GM23338 (cell line): ENCODE data around the gene BCR. TPM values are rescaled to one million over a fixed set of nuclear protein-coding genes. Genes with fewer than 3 reads are reported as not detected.

Experiments used
- ATAC-seq: fragments of 200-7000 bp; cut with Tn5 transposase; 3 replicates; pipeline ENCODE4 v1.9.1; 2020
- DNase-seq: peaks from one replicate; pipeline ENCODE4 v3.0.0-alpha.2; 2015; ENCODE audit warnings: low spot score
- H2AFZ ChIP-seq: fragments of 200-600 bp; sonication (generic); 2 replicates; pipeline ENCODE4 v1.8.0; 2016; ENCODE audit warnings: antibody characterized with exemption, mild to moderate bottlenecking, moderate library complexity
- H3F3A ChIP-seq: fragments of 200-600 bp; sonication (generic); replicated peaks from 2 replicates; pipeline ENCODE4 v1.8.0; 2017; ENCODE audit warnings: antibody characterized with exemption, mixed run types, low read depth
- H3K27ac ChIP-seq: fragments of 200-600 bp; sonication (generic); 2 replicates; pipeline ENCODE4 v1.6.1; 2016; ENCODE audit warnings: low read depth
- H3K27me3 ChIP-seq: fragments of 200-600 bp; sonication (generic); 2 replicates; pipeline ENCODE4 v1.8.0; 2016; ENCODE audit warnings: mild to moderate bottlenecking, mixed run types, moderate library complexity; ENCODE audit not compliant: insufficient read depth
- H3K36me3 ChIP-seq: fragments of 200-600 bp; sonication (generic); 2 replicates; pipeline ENCODE4 v1.8.0; 2016; ENCODE audit warnings: mild to moderate bottlenecking; ENCODE audit not compliant: insufficient read depth
- H3K4me1 ChIP-seq: fragments of 200-600 bp; sonication (generic); 2 replicates; pipeline ENCODE4 v1.8.0; 2016; ENCODE audit warnings: mild to moderate bottlenecking, moderate library complexity; ENCODE audit not compliant: insufficient read depth
- H3K4me2 ChIP-seq: fragments of 200-600 bp; sonication (generic); 2 replicates; pipeline ENCODE4 v1.7.1; 2017; ENCODE audit warnings: mixed run types
- H3K4me3 ChIP-seq: fragments of 200-600 bp; sonication (generic); 2 replicates; pipeline ENCODE4 v1.6.1; 2016; ENCODE audit warnings: mixed run types
- H3K79me2 ChIP-seq: fragments of 200-600 bp; sonication (generic); replicated peaks from 2 replicates; pipeline ENCODE4 v1.8.0; 2017; ENCODE audit warnings: mild to moderate bottlenecking; ENCODE audit not compliant: insufficient read depth
- H3K9me2 ChIP-seq: fragments of 200-600 bp; sonication (generic); 2 replicates; pipeline ENCODE4 v1.8.0; 2017; ENCODE audit not compliant: insufficient read depth
- H4K20me1 ChIP-seq: fragments of 200-600 bp; sonication (generic); replicated peaks from 2 replicates; pipeline ENCODE4 v1.8.0; 2017; ENCODE audit warnings: mild to moderate bottlenecking; ENCODE audit not compliant: insufficient read depth
- H3K27ac Mint-ChIP-seq: 2 replicates; pipeline ENCODE4 v1.8.0; 2020; ENCODE audit warnings: inconsistent platforms, mild to moderate bottlenecking, moderate library complexity, mixed read lengths
- H3K27me3 Mint-ChIP-seq: 3 replicates; pipeline ENCODE4 v1.8.0; 2022; ENCODE audit warnings: low read depth, mild to moderate bottlenecking, moderate library complexity, mixed read lengths, inconsistent platforms; ENCODE audit not compliant: insufficient read depth, poor library complexity
- H3K36me3 Mint-ChIP-seq: 3 replicates; pipeline ENCODE4 v1.8.0; 2021; ENCODE audit warnings: low read depth, mild to moderate bottlenecking, inconsistent platforms, moderate library complexity, mixed read lengths
- H3K4me1 Mint-ChIP-seq: 3 replicates; pipeline ENCODE4 v1.8.0; 2020; ENCODE audit warnings: mild to moderate bottlenecking, inconsistent platforms, mixed read lengths
- H3K4me3 Mint-ChIP-seq: 3 replicates; pipeline ENCODE4 v1.8.0; 2021; ENCODE audit warnings: moderate library complexity, mild to moderate bottlenecking, inconsistent platforms, mixed read lengths
- H3K9me3 Mint-ChIP-seq: 3 replicates; pipeline ENCODE4 v1.8.0; 2020; ENCODE audit warnings: moderate library complexity, mild to moderate bottlenecking, inconsistent platforms, mixed read lengths
- CREB1 ChIP-seq: fragments of 250-450 bp; sonication (Bioruptor Pico); IDR thresholded peaks from 2 replicates; pipeline ENCODE4 v1.5.0; 2020; ENCODE audit warnings: low read depth, mild to moderate bottlenecking, moderate library complexity
- EZH2 ChIP-seq: fragments of 200-600 bp; sonication (generic); IDR thresholded peaks from one replicate; pipeline ENCODE4 v1.8.0; 2017; ENCODE audit warnings: antibody characterized with exemption, mild to moderate bottlenecking, low read depth; ENCODE audit not compliant: unreplicated experiment
- EZH2phosphoT487 ChIP-seq: fragments of 200-600 bp; sonication (generic); IDR thresholded peaks from one replicate; pipeline ENCODE4 v1.8.1; 2018; ENCODE audit warnings: antibody characterized with exemption; ENCODE audit not compliant: unreplicated experiment
- JUNB ChIP-seq: IDR thresholded peaks from one replicate; pipeline ENCODE4 v1.6.1; 2016; ENCODE audit warnings: antibody characterized with exemption; ENCODE audit not compliant: unreplicated experiment
- NANOG ChIP-seq: IDR thresholded peaks from 2 replicates; pipeline ENCODE4 v1.6.1; 2016; ENCODE audit warnings: antibody characterized with exemption, borderline replicate concordance
- POLR2AphosphoS5 ChIP-seq: IDR thresholded peaks from 2 replicates; pipeline ENCODE4 v1.6.1; 2016; ENCODE audit warnings: antibody characterized with exemption, low read depth
- STAT1 ChIP-seq: IDR thresholded peaks from one replicate; pipeline ENCODE4 v1.6.1; 2016; ENCODE audit warnings: antibody characterized with exemption; ENCODE audit not compliant: unreplicated experiment
- ZNF114 ChIP-seq: fragments of 250-450 bp; sonication (Bioruptor Pico); IDR thresholded peaks from 2 replicates; pipeline ENCODE4 v1.5.0; 2020; ENCODE audit warnings: mild to moderate bottlenecking, moderate library complexity
- ZNF331 ChIP-seq: fragments of 250-450 bp; sonication (Bioruptor Pico); IDR thresholded peaks from 2 replicates; pipeline ENCODE4 v1.5.0; 2020; ENCODE audit warnings: low read depth, mild to moderate bottlenecking, moderate library complexity
- polyA plus RNA-seq: library from polyadenylated mRNA; unstranded; fragments of >200 nt; fragmentation: Nextera tagmentation; extraction: Ambion mirVana; gene quantifications from 2 replicates; pipeline ENCODE4 v1.2.1, GENCODE V29; 2016
- total RNA-seq: library from RNA; depleted of rRNA; stranded (reverse); fragments of >200 nt; shearing (Covaris generic); gene quantifications from 2 replicates; pipeline ENCODE4 v1.2.3, GENCODE V29; 2014
- TF ChIP-seq, protein P1 (sequence below): IDR thresholded peaks from 2 replicates; pipeline ENCODE4 v1.6.1; 2016; ENCODE audit warnings: antibody characterized with exemption
- TF ChIP-seq, protein P2 (sequence below), 2 experiments: fragments of 200-600 bp in 1 of 2; sonication (generic) in 1 of 2; conservative IDR thresholded peaks; 2 replicates each; pipeline versions ENCODE4 v1.5.1 to v1.6.1; 2016 to 2017; ENCODE audit warnings: antibody characterized with exemption in 2 of 2, low read depth in 2 of 2, mild to moderate bottlenecking in 2 of 2, moderate library complexity in 1 of 2
- TF ChIP-seq, protein P3 (sequence below): IDR thresholded peaks from one replicate; pipeline ENCODE4 v1.6.1; 2018; ENCODE audit warnings: antibody characterized with exemption; ENCODE audit not compliant: unreplicated experiment

BCR gene
- total and polyA plus RNA-seq, 2 experiments from 2014 or later: 17.7 to 121 TPM

DNA sequence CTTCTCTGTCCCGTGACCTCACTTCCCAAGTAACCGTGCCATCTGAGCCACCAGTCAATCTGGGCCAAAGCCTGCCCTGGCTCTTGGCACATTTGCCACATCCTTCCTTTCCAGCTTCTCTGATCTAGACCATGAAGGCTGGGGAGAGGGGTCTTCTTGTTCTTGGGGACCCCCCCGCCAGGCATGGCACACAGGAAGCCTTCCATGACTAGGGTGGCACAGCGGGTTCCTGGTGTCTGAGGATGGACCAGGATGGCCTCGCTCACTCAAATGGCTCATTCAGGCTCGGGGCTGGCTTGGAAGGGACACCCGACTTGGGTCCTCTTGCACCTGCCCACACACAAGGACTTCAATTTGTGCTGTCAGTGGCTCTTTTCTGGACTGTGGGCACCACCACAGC lies 121.3 kb downstream of the BCR start:
- no peaks in the 10 kb centered on the region for H3K4me1 Mint-ChIP-seq
- no peaks in the 10 kb centered on the region for H3K27me3 ChIP-seq
- H3K9me2 ChIP-seq: no peaks in the 10 kb centered on the region
- no peaks in the 10 kb centered on the region for H3K4me1 ChIP-seq
- peaks cover 7% of the 10 kb centered on the region; the same call in 1 of the 2 replicates for H3K36me3 ChIP-seq
- H3K9me3 Mint-ChIP-seq: no peaks in the 10 kb centered on the region; the same call in 2 of the 3 replicates
- H3K27ac ChIP-seq: no peak overlapping the region
- no peak overlapping the region for H3K4me3 ChIP-seq
- peaks cover 60% of the 10 kb centered on the region for H3K36me3 Mint-ChIP-seq
- H3K27ac Mint-ChIP-seq: no peak overlapping the region
- H2AFZ ChIP-seq: no peak overlapping the region
- TF ChIP-seq STAT1 (no peak), CREB1 (CRISPR knock-in tag) (no peak), JUNB (no peak), NANOG (no peak), POLR2AphosphoS5 (no peak), ZNF331 (CRISPR knock-in tag) (no peak), EZH2phosphoT487 (no peak), ZNF114 (CRISPR knock-in tag) (no peak)
- TF ChIP-seq, protein P1, sequence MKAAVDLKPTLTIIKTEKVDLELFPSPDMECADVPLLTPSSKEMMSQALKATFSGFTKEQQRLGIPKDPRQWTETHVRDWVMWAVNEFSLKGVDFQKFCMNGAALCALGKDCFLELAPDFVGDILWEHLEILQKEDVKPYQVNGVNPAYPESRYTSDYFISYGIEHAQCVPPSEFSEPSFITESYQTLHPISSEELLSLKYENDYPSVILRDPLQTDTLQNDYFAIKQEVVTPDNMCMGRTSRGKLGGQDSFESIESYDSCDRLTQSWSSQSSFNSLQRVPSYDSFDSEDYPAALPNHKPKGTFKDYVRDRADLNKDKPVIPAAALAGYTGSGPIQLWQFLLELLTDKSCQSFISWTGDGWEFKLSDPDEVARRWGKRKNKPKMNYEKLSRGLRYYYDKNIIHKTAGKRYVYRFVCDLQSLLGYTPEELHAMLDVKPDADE: no peak
- TF ChIP-seq, protein P2, sequence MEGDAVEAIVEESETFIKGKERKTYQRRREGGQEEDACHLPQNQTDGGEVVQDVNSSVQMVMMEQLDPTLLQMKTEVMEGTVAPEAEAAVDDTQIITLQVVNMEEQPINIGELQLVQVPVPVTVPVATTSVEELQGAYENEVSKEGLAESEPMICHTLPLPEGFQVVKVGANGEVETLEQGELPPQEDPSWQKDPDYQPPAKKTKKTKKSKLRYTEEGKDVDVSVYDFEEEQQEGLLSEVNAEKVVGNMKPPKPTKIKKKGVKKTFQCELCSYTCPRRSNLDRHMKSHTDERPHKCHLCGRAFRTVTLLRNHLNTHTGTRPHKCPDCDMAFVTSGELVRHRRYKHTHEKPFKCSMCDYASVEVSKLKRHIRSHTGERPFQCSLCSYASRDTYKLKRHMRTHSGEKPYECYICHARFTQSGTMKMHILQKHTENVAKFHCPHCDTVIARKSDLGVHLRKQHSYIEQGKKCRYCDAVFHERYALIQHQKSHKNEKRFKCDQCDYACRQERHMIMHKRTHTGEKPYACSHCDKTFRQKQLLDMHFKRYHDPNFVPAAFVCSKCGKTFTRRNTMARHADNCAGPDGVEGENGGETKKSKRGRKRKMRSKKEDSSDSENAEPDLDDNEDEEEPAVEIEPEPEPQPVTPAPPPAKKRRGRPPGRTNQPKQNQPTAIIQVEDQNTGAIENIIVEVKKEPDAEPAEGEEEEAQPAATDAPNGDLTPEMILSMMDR (conservative IDR thresholded peaks at IDR 0.05; ENCODE audit: low read depth in 2 of 2): no peak
- ATAC-seq (no peak), DNase-seq (no peak)
- H3K4me3 Mint-ChIP-seq: no peak overlapping the region
- no peaks in the 10 kb centered on the region for H3K79me2 ChIP-seq
- peaks cover 10% of the 10 kb centered on the region for H3K27me3 Mint-ChIP-seq
- H4K20me1 ChIP-seq: peaks cover 5% of the 10 kb centered on the region
- H3K4me2 ChIP-seq: no peak overlapping the region
- no peaks in the 10 kb centered on the region for H3F3A ChIP-seq

DNA sequence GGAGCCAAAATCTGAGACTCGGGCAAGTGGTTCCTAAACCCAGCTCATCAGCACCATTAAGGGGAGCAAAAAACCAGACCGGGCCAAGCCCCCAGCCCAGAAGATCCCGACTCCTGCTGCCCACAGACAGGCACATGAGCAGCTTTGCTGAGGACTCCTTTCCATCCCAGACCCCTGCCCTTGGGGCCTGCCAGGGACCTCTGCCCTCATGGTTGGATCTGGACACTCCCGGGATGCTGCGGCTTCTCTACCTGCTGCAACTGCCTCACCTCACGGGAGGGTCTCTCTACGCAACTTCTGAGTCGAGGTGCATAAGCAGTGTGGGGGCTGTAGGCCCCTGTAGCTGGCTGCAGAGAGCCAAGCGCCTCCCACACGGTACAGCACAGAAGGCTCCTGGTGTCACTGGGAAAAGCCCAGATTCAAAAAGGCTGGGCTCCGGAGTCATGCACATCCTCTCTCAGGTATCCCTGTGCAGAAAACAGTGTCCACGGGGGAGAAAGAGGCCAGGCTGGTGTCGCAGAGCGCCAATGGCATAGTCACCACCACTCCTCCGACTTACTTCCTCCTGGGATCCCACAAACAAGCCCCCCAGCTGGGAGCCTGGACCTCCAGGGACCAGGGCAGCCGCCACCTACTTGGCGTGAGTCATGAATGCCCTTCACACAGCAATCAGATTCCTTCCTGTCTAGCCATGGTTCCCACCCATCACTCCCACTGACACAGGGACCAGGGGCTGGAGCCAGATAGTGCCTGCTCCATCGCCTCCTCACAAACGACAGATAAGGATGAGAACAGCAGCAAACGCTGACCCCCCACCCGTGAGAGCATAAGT lies 122.1 kb downstream of the BCR start:
- TF ChIP-seq, protein P2 (conservative IDR thresholded peaks at IDR 0.05; ENCODE audit: low read depth in 2 of 2): no peak
- TF ChIP-seq POLR2AphosphoS5: no peak
- TF ChIP-seq EZH2phosphoT487: no peak
- TF ChIP-seq NANOG: no peak
- no peak for TF ChIP-seq STAT1
- TF ChIP-seq, protein P3, sequence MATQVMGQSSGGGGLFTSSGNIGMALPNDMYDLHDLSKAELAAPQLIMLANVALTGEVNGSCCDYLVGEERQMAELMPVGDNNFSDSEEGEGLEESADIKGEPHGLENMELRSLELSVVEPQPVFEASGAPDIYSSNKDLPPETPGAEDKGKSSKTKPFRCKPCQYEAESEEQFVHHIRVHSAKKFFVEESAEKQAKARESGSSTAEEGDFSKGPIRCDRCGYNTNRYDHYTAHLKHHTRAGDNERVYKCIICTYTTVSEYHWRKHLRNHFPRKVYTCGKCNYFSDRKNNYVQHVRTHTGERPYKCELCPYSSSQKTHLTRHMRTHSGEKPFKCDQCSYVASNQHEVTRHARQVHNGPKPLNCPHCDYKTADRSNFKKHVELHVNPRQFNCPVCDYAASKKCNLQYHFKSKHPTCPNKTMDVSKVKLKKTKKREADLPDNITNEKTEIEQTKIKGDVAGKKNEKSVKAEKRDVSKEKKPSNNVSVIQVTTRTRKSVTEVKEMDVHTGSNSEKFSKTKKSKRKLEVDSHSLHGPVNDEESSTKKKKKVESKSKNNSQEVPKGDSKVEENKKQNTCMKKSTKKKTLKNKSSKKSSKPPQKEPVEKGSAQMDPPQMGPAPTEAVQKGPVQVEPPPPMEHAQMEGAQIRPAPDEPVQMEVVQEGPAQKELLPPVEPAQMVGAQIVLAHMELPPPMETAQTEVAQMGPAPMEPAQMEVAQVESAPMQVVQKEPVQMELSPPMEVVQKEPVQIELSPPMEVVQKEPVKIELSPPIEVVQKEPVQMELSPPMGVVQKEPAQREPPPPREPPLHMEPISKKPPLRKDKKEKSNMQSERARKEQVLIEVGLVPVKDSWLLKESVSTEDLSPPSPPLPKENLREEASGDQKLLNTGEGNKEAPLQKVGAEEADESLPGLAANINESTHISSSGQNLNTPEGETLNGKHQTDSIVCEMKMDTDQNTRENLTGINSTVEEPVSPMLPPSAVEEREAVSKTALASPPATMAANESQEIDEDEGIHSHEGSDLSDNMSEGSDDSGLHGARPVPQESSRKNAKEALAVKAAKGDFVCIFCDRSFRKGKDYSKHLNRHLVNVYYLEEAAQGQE: no peak
- TF ChIP-seq, protein P1: no peak
- TF ChIP-seq CREB1 (CRISPR knock-in tag): no peak
- no peak for TF ChIP-seq EZH2
- no peaks in the 10 kb centered on the region for H3K79me2 ChIP-seq
- Mint-ChIP-seq H3K27me3 (peaks cover 10% of the 10 kb centered on the region), H3K9me3 (no peaks in the 10 kb centered on the region), H3K4me1 (no peaks in the 10 kb centered on the region), H3K4me3 (no peak overlapping the region), H3K27ac (no peak overlapping the region), H3K36me3 (peaks cover 52% of the 10 kb centered on the region)
- H3K27me3 ChIP-seq: no peaks in the 10 kb centered on the region
- no peak overlapping the region for H3K27ac ChIP-seq
- H3K4me2 ChIP-seq: no peak overlapping the region
- no peak overlapping the region for H2AFZ ChIP-seq
- no peaks in the 10 kb centered on the region for H3F3A ChIP-seq
- no peaks in the 10 kb centered on the region for H3K9me2 ChIP-seq
- H3K36me3 ChIP-seq: peaks cover 7% of the 10 kb centered on the region; the same call in 1 of the 2 replicates
- DNase-seq: no peak
- no peak for ATAC-seq
- no peaks in the 10 kb centered on the region for H3K4me1 ChIP-seq
- H4K20me1 ChIP-seq: peaks cover 5% of the 10 kb centered on the region
- no peak overlapping the region for H3K4me3 ChIP-seq
